NCI-H146 treated with DMSO at 0.1 percent for 48 hours (cell line): Measurements from ENCODE around the gene PTGDS.

ENCODE experiments used
- DNase-seq: peaks from one replicate; lab custom pipeline; 2025; ENCODE audit not compliant: unreplicated experiment; lab: John Stamatoyannopoulos, UW

The PTGDS gene

DNA sequence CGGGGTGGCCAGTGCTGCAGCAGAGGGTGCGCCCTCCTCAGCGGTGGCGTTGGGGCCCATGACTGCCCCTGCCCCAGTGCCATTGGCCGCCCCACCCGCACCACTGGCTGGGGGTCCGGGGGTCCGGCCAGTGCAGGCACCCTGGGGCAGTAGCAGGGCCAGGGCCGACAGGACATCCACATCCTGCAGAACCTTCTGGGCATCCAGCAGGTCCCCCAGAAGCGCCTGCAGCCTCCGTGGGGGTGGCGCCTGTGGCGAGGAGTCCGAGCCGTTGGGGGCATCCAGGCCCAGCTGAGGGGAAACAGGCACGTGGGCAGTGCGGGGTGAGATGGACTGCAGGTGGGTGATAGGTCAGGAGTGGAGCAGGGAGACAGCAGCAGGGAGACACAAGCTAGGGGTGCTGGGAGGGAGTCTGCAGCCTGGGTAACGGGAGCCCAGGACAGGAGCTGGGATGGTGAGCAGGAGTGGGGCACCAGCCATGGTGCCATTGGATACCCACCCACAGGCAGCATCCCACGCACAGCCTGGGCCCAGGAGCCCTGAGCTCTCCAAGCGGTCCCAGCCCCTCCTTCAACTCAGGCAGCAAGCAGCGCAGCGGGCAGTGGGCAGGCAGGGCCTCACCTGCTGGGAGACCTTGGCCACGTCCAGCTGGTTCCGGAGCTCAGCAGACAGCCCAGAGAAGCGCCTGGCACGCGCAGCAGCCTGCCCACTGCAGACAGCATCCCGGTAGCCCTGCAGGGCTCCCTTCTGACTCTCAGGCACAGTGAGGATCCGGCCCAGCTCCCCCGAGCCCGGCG is 43.7 kb downstream of the PTGDS start:
- DNase-seq, result no peak

DNA sequence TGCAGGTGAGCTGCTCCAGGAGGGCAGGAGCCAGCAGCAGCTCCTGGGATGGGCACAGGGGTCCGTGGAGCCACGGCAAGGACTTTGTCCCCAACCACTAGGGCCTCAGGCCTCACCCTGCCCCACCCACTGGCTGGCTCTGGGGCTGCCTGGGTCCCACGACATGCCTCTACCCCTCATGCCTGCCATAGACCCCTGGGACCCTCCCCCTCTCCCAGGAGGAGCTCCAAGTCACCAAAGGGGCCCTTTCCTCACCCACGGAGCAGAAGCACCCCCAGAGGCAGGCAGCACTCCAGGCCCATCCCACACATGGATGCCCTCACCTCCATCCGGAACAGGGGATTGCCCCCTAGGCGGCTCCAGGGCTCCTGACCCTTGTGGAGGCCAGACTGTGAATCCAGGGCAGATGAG is 44.3 kb downstream of the PTGDS start:
- no peak for DNase-seq

DNA sequence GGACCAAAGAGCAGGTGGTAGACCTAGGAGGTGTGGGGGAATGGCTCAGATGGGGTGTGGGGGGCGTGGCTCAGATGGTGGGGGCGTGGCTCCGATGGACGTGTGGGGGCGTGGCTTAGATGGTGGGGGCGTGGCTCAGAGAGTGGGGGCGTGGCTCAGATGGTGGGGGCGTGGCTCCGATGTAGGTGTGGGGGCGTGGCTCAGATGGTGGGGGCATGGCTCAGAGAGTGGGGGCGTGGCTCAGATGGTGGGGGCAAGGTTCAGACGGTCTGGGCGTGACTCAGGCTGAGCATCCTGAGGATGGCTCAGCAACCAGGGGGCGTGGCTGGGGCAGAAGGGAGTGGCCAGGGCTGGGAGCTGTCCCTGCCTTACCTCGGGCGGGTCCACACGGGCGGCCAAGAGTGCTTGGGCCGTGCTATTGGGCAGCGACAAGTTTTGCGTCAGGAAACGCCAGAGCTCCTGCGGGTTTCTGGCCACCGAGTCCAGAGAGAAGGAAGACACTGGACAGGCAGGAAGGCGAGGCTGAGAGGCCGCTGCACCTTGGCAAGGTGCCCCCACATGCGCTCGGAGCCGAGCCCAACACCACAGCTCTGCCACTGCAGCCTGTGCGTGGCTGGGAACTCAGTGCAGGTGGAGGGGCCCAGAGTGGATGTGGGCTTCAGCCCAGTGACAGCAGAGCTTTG is 44.8 kb downstream of the PTGDS start:
- DNase-seq, result no peak

DNA sequence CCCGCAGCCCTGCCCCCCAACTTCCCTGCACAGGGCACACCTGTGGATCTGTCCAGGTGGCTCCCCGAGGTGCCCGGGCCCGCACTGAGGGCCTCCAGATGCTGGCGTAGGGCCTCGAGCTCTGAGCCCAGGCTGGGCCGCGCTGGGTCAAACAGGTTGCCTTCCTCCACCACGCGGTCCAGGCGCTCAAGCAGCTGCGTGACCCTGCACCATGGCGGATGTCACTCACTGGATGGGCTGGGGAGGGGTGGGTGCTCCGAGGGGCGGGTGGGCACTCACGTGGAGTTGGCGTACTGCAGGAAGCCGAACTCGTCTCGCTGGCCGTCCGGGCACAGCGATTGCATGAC is 45.3 kb downstream of the PTGDS start:
- no peak for DNase-seq

DNA sequence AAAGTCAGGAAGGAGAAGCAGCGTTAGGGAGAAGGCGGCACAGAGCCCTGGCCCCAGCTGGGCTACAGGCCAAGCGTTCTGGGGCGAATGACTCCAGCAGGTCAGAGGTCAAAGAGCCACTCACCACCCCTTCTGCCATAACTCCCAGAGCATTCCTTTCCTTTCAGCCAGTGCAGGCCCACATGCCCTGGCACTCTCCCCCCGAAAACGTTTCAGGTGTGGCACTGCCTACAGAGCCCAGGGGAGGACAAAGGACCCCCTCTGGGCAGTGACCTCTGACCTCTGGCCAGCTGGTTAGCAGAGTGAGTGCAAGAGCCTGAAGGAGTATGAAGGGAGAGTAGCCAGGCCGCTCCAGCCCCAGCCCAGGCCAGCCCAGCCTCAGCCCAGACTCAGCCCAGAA is 45.9 kb downstream of the PTGDS start:
- DNase-seq, result no peak

DNA sequence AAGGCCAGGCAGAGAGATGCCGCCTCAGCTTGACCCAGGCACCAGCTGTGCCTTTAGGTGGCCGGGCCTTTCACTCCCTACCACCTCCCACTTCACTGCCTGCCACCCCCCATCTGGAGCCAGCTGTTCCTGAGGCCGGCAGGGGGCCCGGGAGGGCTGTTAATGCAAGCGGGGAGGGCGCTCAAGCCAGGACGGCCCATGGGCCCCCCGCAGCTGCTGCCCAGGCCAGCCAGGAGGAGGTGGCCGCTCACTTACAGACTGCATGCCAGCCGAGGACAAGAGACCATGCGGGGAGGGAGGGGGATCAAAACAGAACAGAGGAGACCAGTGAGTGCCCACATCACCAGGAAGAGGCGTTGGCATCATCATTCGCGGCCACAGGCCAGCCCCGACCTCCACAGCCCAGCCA is 46.3 kb downstream of the PTGDS start:
- no peak for DNase-seq

DNA sequence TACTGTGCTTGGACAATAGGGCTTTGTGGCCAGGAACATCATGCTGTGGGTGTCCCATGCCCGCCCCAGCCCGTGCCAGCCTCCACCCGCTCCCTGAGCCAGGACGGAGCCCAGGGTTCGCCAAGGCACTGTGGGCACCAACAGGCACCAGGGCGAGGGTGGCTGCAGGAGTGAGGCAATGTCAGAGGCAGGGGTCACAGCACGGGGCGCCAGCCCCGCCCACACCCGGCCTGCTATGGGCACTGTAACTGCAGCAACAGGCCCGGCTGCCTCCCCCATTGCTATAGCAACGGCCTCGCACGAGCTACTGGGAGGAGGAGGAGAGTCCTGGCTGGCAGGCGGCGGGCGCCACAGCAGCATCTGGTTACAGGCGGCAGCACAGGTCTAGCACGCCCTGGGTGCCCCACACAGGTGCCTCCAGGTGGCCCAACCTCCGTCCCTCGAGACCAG is 48.2 kb downstream of the PTGDS start:
- no peak for DNase-seq

DNA sequence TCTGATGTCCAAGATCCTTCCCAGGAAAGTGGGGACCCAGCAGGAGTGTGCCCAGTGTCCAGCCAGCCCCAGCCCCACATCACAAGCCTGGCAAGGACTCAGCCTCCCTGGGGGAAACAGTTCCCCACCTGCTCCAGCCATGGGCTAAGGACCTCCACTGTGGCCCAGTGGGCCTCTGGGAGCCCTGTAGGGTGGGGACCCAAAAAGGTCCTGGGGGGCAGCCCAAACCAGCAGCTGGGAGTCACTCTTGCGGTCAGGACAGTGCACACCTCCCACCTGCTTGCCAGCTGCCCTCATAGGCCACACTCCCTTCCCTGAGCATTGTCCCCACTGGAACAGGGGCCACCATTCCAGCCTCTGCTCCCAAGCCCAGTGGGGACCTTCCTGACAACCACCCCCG is 49.1 kb downstream of the PTGDS start:
- no peak for DNase-seq

DNA sequence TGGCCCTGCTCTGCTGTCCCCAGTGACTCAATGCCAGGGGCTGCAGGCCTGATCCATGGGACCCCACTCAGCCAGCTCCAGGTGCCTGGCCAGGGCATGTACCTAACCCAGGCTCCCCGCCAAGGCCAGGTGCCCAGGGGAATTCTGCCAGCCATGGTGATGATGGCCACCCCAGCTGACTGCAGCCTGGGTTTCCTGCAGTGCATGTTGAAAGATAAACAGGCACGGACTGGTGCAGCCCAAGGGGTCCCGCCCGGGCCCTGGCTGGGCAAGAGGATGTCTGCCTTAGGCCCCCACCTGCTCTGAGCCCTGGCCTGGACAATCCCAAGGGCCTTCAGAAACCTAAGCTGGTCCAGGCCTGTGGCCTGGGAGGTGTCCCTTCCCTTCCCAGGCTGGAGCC is 49.5 kb downstream of the PTGDS start:
- no peak for DNase-seq

DNA sequence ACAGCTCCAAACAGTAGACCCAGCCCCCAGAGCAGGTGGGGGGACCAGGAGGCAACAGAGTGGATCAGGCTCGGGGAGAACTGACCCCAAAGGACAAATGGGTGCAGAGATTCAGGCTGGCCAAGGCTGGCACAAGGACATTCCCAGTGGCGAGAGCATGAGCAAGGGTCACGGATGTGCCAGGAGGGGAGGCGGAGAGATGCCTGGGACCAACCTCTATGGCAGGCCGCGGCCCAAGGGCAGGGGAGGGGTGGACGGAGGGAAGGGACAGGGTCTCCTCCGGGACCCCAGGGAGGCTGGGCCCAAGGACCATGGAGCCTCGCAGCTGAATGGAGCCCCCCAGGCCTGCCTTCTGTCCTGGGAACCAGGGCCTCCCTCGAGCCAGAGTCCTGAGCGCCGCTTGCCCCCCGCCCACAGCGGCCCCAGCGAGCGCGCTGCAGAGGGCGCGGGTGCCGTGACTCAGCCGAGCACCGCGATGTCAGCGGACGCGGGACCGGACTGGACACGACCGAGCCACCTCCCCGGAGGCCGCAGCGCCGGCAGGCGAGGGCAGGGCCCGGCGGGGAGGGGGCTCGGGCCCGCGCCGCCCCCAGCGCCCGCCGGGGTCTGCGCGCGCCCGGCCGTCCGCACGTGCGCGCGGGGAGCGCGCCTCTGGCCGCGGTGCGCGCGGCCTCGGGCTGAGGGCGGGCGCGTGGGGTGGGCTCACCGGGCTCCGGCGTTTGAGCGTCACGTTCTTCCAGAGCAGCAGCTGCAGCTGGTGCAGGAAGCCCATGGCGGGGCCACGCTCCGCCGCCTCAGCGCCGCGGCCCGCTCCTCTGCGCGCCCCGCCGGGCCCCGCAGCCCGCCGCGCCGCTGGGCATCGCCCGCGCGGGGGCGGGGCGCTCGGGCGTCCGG is 50.3 kb downstream of the PTGDS start, which contains the start of gene ABCA2:
ABCA2 (minus strand) TSS at position 869 of the 894 bp plus-strand sequence; CDS start at position 772, 97 bp downstream.
- DNase-seq, result no peak

DNA sequence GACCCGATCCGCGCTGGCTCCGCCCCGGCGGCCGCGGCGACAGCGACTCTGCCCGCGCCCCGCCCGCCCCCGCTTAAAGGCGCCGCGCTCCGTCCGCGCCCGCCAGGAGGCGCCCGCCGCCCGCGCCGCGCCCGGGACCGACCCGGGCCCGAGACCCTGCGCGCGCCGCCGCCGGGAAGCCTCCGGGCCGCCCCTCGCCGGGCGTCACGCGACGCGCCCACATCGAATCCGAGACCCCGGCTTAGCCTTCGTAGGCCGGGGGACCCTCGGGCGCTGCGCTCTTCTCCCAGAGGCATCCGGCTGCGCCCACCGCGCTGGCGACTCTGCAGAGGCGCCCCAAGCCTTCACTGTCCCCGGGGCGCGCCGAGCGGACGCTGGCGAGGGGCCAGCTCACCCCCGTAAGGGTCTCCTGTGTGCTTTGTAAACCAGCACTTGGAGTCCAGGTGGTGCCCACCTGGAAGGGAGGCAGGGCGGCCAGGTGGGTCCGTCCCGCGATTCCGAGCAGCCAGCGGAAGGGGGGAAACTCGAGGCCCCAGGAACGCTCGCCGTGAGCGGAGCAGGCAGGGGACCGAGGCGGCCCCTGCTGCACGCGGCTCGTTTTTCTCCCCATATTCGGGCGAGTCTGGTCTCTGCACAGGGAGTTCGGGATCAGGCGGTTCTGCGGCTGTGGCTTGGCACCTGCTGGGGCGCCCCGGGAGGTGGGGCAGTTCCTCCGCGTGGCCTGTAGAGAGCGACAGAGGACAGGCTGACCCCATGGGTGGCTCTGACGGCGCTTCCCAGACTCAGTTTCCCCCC is 51.2 kb downstream of the PTGDS start:
- no peak for DNase-seq

DNA sequence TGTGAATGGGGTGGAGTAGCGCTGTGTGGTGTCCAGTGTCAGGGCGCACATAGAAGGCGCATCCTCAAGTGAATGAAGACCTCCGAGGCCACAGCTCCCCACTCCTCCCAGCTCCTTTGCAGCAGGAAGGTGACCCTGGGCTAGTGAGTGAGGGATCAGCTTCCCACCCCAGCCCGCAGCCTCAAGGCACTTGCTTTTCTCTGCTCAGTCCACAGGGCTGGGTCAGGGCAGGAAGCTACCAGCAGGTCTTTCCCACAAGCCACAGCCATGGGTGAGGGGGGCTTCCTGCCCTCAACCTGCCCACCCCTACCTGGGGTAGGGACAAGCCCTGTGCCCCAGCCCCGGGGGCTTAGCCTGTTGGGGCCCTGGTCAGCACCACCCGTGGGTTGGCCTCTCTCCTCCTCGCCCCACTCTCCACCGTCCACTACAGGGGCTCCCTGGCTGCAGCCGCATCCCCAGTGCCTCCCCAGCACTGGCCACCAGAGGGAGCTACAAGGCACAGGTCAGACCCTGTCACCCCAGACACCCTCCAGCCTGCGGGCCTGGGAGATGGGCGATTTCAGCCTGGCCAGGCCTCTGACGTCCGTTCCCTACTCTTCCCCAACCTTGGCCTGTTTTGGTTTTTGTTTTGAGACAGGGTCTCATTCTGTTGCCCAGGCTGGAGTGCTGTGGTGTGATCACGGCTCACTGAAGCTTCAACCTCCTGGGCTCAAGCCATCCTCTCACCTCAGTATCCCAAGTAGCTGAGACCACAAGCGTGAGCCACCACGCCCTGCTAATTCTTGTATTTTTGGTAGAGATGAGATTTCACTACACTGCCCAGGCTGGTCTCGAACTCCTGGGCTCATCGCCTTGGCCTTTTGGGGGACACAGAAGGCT is 52.0 kb downstream of the PTGDS start:
- no peak for DNase-seq

DNA sequence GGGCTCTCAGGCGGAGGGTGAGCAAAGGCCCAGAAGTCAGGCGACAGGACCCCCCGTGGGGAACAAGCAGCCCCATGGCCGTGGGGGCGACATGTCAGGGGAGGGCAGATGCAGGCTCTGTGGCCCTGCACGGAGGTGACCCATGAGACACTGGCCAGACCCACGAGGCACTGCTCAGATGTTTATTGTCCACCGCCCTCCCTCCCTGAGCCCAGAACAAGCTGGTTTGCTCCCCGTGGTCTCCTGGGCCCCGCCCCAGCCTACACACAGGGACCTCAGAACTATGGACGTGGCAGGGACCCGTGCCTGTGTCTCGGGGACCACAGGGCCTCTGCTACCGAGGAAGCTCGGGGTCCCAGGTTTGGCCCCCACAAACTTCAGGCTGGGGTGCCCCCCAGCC is 52.7 kb downstream of the PTGDS start:
- DNase-seq, result no peak

DNA sequence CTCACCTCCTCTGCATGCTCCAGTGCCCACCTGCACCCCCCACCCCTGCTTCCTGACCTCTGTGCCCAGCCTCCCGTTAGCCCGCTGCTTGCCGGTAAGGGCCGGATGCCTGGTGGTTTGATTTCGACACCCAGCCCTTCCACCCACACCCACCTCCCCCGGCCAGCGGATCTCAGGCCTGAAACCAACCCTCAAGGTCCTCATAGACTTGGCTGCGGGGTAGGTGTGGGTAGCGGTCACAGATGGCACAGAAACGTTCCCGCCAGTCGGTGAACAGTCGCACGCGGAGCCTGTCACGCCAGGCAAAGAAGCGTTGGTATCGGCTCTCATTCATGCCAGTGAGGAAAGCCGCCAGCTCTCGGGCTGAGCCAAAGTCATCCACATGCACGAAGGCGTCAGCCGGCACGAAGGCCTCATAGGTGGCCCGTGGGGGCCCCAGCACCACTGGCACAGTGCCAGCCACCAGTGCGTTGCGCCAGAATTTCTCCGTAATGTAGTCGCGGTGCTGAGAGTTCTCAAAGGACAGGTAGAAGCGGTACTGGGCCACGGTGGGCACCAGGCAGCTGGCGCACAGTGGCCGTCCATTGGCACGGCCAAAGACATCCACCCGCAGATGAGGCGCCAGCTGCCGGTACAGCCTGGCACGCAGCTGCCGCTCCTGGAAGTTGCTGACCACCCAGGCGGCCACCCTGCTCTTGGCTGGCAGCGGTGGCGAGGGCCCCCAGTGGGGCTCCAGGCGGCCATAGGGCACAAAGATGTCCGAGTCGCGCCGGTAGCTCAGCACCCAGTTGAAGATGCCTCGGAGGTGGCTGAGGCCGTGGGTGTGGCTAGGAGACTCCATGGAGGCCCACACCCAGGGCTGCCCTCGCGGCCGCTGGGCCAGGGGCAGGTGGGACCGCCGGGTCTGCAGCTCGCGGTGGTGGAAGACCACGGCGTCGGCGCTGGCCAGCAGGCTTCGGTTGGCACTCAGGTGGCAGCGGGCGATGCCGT is 53.5 kb downstream of the PTGDS start:
- DNase-seq, result no peak
